ENCODE data around the gene FOXRED1. TPM values are rescaled to one million over a fixed set of nuclear protein-coding genes. Genes with fewer than 3 reads are reported as not detected.

Gene FOXRED1
- total RNA-seq, 1 donor from 2014 or later = 20.9 TPM

DNA sequence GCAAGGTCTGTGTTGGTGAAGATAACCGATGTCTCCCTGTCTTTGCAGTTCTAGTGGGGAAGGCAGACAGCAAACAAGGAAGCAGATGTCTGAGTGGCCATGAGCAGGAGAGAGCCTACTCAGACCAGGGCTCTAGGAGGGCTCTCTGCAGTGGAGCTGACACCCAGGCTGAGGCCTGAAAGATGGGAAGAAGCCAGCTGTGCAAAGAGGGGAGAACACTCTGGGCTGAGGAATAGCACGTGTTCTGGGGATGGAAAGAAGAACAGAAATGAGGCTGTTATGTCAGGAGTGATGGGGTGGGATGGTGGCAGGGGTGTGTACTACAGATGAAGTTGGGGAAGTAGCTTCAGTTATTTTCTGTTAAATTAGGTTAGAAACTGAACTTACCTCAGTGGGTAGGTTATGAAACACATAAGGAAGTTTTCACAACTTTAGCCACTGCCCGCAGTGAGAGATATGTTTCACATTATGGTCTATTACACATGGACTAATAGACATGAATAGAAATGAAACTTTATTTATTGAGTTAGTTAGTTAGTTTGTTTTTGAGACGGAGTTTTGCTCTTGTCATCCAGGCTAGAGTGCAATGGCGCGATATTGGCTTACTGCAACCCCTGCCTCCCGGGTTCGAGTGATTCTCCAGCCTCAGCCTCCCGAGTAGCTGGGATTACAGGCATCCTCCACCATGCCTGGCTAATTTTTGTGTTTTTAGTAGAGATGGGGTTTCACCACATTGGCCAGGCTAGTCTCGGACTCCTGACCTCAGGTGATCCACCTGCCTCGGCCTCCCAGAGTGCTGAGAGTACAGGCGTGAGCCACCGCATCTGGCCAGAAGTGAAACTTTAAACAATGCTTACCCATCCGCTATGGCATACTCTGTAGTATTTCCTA lies 42.7 kb downstream of the FOXRED1 start:
- no peak for DNase-seq

DNA sequence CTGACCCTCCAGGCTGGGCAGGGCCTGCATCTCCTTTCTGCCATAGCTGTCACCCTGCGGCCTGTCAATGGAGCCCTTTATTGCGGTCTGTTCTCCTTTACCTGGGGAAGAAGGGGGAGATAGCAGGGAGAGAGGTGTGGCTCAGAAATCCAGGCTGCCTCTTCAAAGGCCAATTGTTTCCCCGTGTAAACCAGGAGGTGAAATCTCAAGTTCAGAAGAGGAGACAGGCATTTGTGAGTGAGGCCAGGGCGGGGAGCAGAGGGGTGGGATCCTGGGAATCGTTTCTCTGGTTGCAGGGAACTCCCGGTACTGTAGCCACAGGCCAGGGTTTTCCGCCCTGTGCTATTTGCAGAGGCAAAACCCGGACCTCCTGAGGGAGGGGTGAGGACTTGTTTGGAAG lies 44.0 kb downstream of the FOXRED1 start:
- no peak for DNase-seq

DNA sequence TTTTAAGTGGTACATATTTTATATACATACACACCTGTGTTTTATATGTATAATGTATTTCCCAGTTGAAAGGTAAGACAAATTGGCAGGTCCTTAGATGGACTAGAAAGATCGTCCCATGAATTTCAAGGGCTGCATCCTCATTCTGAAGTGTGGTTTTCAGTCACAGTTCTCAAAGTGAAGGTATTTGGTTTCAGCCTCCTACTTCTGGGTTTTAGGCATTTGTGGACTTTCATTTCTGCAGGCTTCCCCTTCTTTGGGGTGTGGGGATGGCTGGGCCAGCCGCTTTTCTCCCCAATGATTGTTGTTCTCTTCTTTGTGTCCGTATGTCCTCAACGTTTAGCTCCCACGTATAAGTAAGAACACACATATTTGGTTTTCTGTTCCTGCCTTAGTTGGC lies 44.9 kb downstream of the FOXRED1 start:
- DNase-seq = no peak

DNA sequence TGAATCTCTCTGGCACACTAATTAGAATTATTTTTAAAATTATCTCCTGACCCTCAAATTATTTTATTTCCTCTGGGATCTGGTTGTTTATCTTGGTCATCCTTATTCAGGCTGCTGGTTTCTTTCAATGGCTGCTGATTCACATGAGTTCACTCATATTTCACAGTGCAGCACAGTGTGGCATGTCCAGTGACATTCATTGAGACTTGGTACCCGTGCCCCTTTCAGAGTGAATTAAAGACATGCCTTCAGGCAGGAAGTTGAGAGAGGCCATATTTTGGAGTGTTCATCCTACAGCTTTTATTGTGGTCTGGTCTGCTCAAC lies 48.4 kb downstream of the FOXRED1 start:
- DNase-seq = no peak

DNA sequence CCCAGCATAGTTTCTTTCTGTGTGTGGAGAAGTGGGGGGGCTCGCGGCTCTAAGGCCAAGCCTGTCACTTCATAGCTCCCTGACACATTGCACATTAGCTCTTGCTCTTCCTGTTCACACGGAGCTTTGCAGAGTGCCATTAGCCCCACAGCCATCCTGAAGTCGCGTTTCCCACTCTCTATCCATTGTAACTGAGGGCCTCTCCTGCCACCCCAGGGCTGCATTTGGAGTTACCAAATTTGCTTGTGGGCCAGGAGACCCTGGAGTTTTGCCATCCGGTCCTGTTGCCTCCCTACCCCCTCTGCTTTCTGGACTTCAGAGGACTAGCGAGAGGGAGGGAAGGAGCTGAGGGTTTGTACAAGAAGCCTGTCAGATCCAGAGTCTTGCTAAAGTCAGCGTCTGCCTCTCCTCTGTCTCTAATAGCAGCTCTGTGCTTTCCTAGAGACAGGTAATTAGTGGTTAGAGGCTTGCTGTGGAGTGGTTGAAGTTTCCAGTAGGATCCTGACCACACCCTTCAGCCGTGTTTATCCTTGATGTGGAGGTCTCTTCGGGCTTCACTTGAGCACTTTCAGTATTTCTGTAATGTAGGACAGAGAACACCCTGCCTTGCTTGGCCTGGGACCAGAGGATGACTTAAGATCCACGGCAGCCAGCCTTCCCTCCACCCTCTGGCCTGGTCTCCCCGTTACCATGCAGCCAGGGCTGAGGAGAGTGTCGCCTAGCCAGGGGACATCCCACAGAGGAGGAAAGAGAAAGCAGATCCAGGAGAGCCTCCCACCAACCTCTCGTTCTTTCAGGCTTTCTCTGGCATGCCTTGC lies 49.0 kb downstream of the FOXRED1 start:
- DNase-seq = peak; percentile 94

DNA sequence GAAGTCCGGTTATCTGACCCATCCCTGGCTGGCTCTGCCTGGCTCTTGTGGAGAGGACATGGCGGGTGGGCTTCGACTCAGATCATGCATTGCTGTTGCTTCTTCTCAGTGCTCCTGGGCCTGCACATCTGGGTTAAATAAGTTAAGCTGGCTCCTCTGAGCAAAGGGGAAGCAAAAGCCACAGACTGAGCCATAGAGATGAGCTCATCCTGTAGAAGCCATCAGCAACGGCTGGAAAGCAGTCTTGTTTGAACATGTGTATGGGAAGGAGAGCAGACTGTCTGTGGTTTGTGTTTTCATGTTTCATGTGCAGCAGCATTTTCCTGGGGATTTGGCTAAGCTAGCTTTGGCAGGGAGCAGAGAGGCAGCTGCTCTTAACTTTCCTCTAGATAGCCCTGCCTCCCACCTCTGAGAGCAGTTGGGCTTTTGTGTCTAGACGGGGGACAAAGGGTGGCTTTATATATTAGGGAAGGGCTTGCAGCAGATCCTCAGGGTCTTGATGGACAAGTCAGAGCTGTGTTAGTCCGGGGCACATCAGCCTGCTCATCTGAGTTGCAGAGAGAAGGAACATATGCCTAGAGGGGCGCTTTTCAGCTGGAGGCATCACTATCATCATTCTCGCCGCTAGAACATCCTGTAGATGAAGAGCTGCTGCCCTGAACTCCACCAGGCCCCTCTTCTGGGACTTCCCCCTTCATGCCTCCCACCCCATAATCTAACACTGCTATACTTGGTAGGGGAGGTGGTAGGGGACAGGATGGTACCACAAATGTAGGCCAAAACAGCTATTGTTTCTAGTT lies 49.8 kb downstream of the FOXRED1 start:
- peak; percentile 98 for DNase-seq

DNA sequence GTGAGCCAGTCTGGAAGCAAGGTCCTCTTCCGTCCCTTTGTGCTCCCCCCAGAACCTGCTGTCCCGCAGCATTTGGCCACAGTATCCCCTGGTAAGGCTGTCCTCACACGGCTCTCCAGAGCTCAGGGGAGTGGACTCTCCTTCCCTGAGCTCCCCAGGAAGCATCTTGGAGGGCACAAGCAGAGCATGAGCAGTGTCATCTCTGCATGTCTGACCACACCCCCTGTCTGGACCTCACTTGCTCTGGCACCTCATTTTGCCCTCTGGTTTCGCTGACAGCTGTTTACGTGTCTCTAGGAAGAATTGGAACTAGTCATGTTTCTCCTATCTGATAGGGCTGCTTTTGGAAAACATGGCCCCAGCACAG lies 50.4 kb downstream of the FOXRED1 start:
- DNase-seq = peak; percentile 45

DNA sequence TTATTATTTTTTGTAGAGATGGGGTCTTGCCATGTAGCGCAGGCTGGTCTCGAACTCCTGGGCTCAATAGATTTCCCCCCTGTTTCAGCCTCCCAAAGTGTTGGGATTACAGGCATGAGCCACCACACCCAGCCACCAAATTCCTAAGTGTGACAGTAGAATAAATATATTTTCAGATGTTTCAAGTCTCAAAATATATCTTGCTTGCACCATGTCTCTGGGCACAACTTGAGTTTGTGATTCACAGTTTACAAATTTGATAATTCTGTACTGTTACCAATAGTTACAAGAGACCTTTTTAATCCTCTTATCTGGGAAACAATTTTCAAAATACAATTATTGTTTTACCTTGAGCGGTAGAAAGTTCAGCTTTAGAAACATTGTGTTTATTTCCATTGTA lies 54.0 kb downstream of the FOXRED1 start:
- DNase-seq = no peak

DNA sequence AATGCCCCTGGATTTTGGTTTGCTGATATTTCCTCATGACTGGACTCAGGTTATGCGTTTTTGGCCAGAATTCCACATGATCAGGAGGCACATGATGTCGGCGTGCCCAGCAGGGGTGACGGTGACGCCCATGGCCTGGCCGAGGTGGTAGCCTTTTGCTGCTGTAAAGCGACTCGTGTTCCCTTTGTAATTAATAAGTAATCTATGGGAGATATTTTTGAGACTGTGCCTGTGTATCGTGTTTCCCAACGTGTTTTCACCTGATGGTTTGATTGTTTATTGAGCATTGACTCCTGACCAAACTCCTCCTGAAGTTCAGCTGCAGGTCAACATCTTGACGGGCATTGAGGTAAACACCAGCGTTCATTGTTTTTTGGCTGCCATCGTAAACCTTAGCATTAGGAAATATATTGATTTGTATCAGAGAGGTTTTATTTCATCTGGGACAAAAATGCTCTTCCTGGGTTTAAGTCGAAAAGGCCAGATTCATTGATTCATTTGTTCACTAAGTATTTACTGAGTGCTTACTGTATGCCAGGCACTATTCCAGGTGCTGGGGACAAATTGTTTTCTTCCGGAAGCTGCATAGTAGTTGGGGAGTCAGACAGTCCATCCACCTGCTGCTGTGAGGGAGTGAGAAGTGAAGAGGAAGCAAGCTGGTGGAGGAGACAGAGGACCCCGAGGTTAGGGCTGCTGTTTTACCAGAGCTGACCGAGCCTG lies 58.5 kb downstream of the FOXRED1 start:
- no peak for DNase-seq

Small RNA genes lying within 50 kb of the gene (small RNA-seq; reads per million reads assigned to genes)
- not detected for gene RN7SL351P (ENCODE audit: low replicate concordance)

Other genes starting within 250 kb of the FOXRED1 start
- gene CDON, start 206.3 kb upstream of the FOXRED1 start, total RNA-seq = 35.2 TPM
- 58.2 TPM for gene RPUSD4, start 57.5 kb upstream of the FOXRED1 start, total RNA-seq
- 17.1 TPM for gene FAM118B, start 57.4 kb upstream of the FOXRED1 start, total RNA-seq
- 56.4 TPM for gene SRPRA, start 259 bp upstream of the FOXRED1 start, total RNA-seq
- gene TIRAP, start 13.9 kb downstream of the FOXRED1 start, total RNA-seq = 4.5 TPM
- 15.7 TPM for gene DCPS, start 34.9 kb downstream of the FOXRED1 start, total RNA-seq
- gene ST3GAL4, start 86.5 kb downstream of the FOXRED1 start, total RNA-seq = 30.9 TPM

All from tongue (tissue), 3 donors.